Stimulated activated CD4-positive, alpha-beta T cell treated with anti-CD3 and anti-CD28 coated beads, Interleukin-4, amount 100 ng/mL, for 1 hour (primary cell): ENCODE data around the gene PLA2G4F.

Experiments used
- DNase-seq: peaks from one replicate; pipeline ENCODE4 v3.0.0-alpha.2; 2020

Gene PLA2G4F, protein sequence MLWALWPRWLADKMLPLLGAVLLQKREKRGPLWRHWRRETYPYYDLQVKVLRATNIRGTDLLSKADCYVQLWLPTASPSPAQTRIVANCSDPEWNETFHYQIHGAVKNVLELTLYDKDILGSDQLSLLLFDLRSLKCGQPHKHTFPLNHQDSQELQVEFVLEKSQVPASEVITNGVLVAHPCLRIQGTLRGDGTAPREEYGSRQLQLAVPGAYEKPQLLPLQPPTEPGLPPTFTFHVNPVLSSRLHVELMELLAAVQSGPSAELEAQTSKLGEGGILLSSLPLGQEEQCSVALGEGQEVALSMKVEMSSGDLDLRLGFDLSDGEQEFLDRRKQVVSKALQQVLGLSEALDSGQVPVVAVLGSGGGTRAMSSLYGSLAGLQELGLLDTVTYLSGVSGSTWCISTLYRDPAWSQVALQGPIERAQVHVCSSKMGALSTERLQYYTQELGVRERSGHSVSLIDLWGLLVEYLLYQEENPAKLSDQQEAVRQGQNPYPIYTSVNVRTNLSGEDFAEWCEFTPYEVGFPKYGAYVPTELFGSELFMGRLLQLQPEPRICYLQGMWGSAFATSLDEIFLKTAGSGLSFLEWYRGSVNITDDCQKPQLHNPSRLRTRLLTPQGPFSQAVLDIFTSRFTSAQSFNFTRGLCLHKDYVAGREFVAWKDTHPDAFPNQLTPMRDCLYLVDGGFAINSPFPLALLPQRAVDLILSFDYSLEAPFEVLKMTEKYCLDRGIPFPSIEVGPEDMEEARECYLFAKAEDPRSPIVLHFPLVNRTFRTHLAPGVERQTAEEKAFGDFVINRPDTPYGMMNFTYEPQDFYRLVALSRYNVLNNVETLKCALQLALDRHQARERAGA

GRCh38 chr15:42156243-42156922, at the start of gene PLA2G4F:
Gene PLA2G4F (minus strand): TSS chr15:42156636. CDS start chr15:42156549, 87 bp downstream.
- DNase-seq, result no peak

DNA sequence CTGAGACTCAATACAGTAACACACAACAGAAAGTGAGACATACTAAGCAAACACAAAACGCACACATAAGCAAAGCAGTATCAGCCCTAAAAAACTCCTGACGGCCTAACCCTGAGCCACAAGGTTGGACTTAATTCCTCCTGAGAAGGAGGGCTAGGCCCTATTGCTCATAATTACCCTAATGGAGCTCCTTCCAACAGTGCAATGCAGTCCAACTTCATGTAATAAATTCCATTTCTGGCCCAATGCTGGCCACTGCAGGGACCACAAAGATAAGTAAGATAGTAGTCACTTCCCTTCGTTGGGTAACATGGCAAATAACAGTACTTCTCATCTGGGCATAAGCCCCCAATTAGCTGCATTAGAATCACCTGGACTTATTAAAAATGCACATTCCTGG, 47.5 kb upstream of the PLA2G4F start:
- DNase-seq, result no peak

GRCh38 chr15:42202653-42203052, 46.2 kb upstream of the PLA2G4F start:
- DNase-seq, result no peak

- DNase-seq, result no peak
These were observed 45.4 kb upstream of the PLA2G4F start for GRCh38 chr15:42201801-42202200.

GRCh38 chr15:42199126-42199525, 42.7 kb upstream of the PLA2G4F start:
- no peak for DNase-seq

DNA sequence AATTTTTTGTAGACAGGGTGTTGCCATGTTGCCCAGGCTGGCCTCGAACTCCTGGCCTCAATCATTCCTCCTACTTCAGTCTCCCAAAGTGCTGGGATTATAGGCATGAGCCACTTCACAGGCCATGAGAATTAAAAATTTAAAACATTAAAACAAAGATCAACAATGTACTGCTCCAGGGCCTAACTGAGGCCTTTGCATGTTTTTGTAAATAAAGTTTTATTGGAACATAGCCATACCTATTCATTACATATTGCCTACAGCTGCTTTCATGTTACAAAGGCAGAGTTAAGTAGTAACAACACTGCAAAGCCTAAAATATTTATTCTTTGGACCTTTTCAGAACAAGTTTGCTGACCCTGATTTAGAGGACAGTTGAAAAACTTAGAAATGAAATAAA, 42.1 kb upstream of the PLA2G4F start:
- no peak for DNase-seq

GRCh38 chr15:42194513-42194912, 38.1 kb upstream of the PLA2G4F start:
- DNase-seq, result no peak

DNA sequence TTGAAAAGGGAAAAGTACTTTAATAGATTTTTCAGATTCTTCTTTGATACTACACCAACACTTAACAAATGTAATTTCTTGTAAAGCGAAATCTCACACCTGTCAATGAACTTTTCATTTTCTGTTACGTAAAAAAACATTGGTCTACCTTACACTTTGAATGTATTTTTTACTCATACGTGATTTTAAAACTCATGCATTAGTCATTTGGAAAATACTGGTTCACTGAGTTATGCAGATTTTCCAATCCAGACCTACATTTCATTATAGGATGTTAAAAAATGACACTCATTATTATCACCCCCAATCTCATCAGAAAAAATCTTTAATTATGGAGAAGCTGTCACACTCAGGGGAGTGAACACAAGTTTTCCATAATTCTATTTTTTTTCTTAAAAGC, 36.9 kb upstream of the PLA2G4F start:
- DNase-seq, result no peak

DNA sequence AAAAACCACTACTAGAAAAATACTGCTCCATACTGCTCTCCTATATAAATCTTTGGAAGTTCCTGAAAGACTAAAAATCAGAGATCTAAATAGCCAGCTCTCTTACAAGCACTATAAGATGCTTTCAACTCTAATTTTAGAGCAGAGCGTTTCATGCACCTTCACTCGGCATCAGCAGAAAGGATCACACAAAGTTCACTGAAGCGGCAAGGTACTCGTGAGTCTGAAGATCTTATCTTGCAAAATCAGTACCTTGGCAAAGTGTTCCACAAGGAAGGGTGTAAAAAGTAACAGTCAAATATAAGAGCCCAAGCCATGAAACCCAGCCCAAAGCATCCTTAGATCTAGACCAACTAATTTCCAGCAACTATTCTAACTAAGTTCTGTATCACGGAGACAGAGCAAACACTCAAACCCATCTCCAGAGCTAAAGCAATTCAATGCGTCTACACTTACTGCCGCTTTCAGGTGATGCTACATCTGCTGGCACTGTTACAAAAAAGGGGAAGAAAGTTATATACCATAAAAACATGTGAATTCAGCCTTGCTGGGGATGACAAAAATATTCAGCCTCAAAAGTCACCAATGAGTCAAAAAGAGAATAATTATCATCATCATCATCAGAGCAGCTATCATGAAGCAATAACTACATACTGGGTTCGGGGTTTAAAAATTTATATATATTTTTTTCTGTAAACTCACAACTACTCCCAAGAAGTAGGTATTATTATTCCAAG, 35.3 kb upstream of the PLA2G4F start:
- DNase-seq, result no peak

DNA sequence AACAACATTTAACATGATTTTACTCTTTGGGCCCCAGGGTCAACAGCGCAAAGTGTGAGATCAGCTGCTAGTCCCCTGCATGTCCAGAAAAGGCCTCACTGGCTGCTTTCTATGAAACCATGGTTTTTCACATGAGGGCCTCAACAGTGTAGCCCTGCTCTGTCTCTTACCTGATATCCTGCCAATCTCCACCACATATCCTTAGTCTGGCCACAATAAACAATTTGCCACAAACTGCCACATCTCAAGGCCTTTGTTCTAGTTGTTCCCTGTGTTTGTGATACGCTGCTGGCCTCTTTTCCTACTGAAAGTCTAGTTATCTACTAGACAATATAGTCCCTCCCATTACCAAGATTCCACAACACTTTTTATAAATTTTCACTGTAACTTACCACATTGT, 33.9 kb upstream of the PLA2G4F start:
- no peak for DNase-seq

DNA sequence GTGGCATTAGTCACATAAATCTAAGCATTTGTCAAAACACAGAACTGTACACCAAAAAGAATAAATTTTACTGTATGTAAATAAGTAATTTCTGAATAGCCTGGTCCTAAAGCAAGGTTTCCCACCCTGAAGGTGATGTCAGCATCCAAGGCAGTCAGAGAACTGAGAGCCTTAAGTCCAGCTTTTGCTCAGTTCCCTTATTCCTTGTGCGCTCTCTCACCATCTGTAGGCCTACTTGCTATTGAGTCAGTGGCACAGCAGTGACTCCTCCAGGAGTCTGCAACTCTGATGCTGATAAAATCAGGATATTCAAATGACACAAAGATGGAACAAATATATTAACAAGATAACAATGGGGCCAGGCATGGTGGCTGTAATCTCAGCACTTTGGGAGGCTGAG, 29.4 kb upstream of the PLA2G4F start:
- DNase-seq, result no peak

DNA sequence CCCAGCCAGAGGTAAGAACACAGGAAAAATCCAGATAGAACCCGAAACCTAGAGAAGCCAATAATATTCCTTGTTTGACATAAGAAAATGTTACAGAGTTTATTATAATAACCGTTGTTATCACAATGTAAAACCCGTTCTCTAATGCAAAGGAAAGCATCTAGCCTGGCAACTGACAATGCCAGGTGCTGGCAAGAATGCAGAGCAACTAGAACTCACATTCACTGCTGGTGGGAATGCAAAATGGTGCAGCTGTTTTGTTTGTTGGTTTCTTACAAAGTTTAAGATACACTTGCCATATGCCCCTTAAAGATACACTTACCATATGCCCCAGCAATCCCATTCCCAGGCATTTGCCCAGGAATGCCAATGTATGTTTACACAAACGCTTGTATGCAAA, 28.3 kb upstream of the PLA2G4F start:
- no peak for DNase-seq

- DNase-seq, result no peak
These were observed 27.9 kb upstream of the PLA2G4F start for GRCh38 chr15:42184296-42184695.

- DNase-seq, result no peak
These were observed 26.5 kb upstream of the PLA2G4F start for GRCh38 chr15:42182961-42183360.

DNA sequence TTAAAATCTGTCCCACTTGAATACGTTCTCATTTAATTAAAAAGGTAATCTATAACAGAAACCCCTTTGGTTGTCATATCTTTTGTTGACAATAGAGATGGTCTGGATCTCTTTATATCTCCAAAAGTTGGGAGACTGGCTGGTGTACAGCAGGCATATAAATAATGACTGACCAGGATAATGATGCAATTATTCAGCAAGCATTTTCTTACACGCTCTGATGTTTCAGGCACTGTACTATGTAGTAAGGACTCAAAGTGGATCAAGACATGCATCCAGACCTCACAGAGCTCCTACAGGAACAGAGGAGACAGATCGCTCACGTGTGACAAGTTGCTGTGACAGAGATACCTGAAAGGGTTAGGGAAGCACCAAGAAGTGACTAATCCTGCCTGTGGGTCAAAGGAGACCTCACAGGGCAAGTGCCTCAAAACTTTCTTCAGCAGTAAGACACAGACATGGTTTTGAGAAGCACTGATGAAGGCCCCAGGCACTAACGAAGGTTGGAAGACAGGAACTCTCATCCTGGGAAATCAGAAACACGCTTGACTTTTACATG, 26.0 kb upstream of the PLA2G4F start:
- DNase-seq, result no peak

- DNase-seq, result no peak
These were observed 21.6 kb upstream of the PLA2G4F start for GRCh38 chr15:42178056-42178455.

GRCh38 chr15:42175671-42176070, 19.2 kb upstream of the PLA2G4F start:
- no peak for DNase-seq

GRCh38 chr15:42172475-42172874, 16.0 kb upstream of the PLA2G4F start:
- DNase-seq, result no peak

GRCh38 chr15:42171795-42172194, 15.4 kb upstream of the PLA2G4F start:
- DNase-seq, result no peak

GRCh38 chr15:42171122-42171521, 14.7 kb upstream of the PLA2G4F start:
- no peak for DNase-seq

GRCh38 chr15:42166225-42166940, 9.9 kb upstream of the PLA2G4F start:
- no peak for DNase-seq

DNA sequence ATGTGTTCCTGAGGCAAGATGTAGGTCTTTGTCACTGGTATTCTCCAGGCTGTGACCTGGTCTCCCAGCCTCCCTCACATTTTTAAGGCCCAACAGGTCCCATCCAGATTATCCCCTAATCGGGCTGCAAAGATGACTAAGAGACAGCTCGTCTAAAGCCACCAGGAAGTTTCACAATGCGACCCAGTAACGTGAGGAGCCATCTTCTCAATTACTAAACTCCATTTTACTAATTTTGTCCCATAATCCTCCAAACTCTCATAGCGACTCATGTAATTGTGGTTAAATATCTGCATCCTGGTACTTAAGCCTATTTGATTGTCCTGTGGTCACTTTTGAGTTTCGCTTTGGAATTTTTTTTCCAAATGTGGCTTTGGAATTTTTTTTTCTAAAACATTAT, 8.7 kb upstream of the PLA2G4F start:
- no peak for DNase-seq
